CD4-positive, alpha-beta T cell treated with Interleukin-21 for 1 hour (primary cell): ENCODE measurements around the gene SV2B.

Experiments
- DNase-seq: peaks from one replicate; pipeline ENCODE4 v3.0.0-alpha.2; 2020

SV2B gene

GRCh38 chr15:91142106-91142744 lies 42.2 kb downstream of the SV2B start:
- no peak for DNase-seq

DNA sequence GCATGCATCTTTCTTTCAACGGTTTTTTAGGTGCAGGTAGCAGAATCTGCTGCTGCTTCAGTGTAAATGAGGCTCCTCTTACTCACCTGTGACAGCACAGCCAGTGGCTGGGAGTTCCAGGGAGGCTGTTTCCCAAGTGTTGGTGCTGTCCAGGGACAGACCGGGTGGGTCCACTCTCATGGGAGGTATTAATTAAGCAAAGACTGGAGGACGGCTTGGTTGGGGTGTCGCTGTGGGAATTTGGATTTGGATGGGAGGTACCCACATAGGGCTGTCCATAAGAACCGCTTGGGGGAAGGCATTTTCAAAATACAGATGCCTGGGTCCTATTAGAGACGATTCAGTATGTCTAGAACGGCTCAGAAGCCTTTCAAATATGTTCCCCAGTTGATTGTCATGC lies 42.9 kb downstream of the SV2B start:
- no peak for DNase-seq

DNA sequence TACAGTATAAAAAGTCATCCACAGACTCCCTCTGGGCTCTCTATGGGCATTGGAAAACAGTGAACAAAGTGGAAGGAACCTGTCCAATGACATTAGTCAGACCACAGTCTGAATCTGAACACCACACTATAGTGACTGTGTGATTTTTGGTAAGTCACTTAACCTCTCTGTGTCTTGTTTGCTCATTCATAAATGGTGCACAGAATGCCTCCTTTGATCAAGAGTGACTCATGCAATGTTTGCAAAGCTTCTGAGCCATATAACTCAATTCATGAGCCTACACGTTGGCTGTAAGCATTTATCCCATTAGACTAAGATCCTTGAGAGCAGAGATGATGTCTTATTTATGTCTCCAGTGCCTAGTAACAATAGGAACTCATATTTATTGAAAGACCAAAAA lies 46.7 kb downstream of the SV2B start:
- no peak for DNase-seq

DNA sequence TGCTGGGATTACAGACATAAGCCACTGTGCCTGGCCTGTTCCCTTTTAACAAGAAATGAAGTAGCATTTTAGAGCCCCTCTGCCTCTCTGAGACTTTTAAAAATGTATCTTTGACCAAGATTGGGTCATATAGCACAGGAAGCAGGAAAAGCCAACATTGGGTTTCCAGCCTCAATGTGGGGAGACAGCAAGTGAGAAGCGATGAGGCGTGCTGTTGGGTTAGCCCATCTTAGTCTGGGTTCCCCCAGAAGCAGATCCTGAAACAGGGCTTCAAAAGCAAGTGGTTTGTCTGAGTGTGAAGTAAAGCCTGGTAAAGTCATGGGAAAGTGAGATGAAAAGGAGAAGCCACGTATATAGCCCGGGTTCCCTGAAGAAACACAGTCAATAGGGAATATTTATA lies 48.2 kb downstream of the SV2B start:
- no peak for DNase-seq

- DNase-seq = no peak
Observed at GRCh38 chr15:91150502-91151160, 50.6 kb downstream of the SV2B start.

DNA sequence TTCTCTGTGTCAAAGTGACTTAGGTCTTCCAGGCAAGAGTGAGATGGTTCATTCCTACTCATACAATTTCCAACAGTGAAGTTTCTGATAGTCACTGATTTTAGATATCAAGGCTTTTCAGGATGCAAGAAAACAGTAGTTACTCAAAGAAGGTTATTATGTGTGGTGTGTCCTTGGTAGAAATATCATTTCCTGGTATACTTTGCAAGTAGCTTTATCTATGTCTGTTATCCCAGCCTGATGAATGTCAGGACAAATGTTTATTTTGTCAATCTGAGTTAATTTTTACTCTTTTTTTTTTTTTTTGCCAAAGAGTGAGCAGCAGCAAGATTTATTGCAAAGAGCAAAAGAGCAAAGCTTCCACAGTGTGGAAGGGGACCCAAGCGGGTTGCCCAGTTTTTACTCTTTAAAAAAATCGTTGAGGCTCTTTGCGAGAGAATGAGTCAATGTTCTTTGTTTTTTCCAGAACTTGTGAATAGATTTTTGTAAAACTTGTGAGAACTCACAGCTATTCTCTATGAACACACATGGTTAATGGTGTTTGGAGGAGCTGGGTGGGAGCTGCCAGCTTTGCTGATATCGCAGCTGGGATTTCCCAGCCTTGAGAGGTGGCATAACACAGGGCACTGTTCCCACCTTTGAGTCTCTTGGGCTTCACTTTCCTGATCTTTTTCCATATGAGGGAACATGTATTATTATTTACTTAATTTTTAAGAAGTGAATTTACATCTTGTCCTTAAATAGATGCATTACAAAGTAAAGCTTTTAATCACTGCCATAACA lies 51.9 kb downstream of the SV2B start:
- DNase-seq = no peak

DNA sequence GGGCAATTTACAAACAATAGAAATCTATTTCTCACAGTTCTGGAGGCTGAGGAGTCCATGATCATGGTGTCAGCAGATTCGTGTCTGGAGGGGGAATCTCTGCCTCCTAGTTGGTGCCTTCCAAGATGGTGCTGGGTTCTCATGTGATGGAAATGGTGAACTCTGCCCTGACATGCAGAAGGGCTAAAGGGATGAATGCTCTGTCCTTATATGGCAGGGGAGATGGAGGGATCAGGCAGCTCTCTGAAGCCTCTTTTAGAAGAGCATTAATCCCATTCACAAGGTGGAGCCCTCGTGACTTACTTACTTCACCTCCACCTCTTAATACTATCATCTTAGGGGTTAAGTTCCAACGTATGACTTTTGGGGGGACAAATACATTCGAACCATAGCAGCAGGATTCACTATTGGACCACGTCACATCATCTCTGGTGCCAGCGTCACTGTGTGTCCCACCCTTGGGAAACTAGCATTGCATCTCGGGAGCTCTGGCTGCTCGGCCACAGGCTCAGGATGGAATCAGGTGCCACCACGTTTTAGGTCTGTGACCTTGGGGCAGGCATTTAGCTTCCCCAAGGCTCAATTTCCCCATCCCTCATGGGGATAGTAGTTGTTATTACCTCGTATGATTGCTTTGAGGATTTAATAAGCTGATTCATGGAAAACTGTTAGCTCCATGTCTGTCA lies 53.0 kb downstream of the SV2B start:
- no peak for DNase-seq

DNA sequence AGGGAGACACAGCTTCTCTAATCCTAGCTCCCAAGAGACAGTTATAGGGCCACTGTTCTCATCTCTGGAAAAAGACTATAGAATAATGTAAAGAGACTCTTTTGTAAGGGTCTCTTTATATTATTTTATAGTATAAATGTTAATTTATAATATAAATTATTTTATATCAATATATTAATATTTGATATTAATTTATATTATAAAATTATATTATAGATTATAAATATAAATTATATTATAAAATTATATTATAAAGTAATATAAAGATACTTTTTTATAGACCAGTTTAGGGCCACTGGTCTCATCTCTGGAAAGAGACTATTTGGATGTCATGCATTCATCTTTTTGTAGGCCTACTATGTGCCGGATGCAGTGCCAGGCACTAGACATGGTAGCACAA lies 53.9 kb downstream of the SV2B start:
- no peak for DNase-seq

DNA sequence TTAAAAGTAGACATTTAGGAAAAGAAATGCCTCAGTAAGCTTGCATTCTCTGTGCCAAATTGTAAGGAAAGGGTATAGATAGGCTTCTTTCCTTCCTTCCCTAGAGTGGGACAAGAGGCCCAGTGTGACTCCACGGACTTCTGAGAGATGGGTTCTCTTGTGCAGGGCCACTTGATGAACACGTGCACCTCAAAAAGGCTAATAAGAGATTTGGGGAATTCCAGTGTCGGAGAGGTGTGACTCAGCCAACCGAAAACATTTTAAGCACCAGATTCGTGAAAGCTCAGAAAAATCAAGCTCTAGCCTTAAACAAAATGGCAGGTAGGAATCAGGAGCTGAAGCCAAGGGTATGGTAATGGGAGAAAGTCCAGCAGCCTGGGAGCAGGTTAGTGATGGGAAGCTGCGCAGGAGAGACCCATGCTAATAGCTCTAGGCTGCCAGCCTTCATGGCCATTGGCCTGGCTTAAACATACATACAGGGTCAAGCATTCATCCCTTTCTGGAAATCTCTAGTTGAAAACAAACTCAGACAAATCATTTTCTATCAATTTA lies 56.2 kb downstream of the SV2B start:
- DNase-seq = no peak

GRCh38 chr15:91158415-91159394 lies 58.6 kb downstream of the SV2B start:
- no peak for DNase-seq

DNA sequence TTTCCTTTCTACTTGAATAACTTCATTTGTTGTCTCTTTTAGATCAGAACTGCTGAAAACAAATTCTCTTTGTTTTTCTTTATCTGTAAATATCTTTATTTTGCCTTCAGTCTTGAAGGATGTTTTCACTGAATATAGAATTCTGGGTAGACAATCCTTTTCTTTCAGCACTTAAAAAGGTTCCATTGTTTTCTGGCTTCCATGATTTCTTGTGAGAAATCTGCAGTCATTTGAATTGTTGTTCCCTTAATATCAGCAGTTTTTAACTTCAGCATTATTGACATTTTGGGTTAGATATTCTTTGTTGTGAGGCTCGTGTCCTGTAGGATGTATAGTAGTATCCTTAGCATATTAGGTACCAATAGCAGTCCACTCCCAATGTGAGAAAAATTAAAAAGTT lies 65.8 kb downstream of the SV2B start:
- no peak for DNase-seq

GRCh38 chr15:91168457-91168856 lies 68.4 kb downstream of the SV2B start:
- no peak for DNase-seq

- no peak for DNase-seq
Observed at GRCh38 chr15:91171334-91171733, 71.3 kb downstream of the SV2B start.

DNA sequence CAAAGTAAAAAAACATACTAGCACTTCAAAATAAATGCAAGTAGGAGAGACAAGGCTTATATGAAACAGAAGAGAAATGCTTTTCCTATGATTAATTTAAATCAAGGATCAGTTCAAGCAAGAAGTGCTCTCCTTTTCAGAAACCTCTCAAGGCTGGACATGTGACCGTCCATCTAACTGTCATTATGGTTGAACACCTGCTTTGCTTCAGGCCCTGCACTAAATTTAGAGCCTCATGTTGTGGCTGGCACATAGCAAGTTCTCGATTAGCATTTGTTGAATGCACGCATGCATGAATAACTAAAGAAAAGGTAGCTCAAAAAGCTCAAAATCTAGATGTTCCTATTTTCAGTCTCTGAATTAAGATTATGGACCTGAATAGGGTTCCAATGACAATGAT lies 82.0 kb downstream of the SV2B start:
- DNase-seq = no peak

- no peak for DNase-seq
Observed at GRCh38 chr15:91183596-91183995, 83.5 kb downstream of the SV2B start.

DNA sequence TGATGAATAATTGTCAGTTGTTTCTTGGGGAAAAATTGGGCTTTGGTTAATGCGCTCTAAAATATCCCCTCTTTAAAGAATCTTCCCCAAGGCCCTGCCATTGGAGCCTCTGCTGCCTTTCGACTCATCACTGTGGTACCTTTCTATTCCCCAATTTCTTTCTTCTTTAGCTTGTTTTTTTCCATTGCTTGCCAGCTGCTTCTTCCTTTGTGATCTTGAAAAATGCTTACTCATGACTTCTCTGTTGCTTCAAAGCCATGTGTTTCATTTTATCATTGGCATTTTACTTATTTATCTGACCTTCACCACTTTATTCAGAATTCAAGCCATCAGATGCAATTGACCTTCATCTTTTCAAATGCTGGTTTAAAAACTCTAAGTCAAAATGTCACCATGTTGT lies 84.4 kb downstream of the SV2B start:
- DNase-seq = no peak

GRCh38 chr15:91186904-91187656 lies 87.0 kb downstream of the SV2B start:
- DNase-seq = no peak

DNA sequence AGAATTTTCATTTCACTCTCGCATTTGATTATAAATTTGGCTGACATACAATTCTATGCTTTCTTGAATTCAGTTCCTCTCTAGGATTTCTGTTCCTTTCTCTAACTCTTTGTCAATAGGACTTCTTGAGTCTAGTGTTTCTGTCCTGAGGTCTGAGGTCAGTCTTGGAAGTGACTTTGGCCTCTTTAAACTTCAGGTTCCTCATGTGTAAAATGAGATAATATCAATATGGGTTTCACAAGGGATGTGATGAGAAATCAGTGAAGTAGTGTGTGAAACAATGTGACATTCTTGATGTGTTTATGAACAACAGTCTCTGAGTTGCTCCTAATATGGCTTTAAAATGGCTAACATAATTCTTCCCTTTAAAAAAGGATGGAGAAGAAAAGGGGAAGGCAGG lies 92.2 kb downstream of the SV2B start:
- DNase-seq = no peak

DNA sequence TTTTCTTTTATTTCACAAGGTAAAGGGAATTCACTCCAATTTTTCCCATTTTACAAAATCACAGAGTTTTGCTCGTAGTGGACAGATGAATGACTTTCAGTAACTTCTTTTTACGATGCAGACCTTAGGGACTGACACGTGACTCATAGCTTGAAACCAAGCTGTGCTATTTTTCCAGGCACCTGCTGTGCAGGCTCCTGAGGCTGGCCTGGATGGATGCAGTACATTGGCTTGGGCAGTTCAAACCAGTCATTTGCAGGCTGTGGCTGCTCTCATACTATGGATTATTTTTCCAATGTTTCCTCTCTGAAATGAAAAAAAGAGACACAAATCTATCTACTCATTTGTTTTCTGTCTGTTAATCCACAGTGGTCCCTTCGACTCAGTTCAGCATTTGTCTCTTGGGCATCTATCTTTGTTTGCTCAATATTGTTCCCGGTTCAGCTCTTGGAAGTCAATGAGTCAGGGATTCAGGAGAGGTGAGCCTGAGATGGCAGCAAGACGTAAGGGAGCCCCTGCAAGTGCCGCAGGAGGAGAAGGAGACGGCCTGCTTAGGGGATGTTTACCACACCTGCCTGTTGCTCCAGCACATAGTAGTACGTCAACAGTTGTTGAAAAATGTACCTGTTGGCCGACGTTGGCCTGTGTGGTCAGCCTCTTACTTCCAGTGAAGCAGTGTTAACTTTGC lies 92.8 kb downstream of the SV2B start:
- no peak for DNase-seq

DNA sequence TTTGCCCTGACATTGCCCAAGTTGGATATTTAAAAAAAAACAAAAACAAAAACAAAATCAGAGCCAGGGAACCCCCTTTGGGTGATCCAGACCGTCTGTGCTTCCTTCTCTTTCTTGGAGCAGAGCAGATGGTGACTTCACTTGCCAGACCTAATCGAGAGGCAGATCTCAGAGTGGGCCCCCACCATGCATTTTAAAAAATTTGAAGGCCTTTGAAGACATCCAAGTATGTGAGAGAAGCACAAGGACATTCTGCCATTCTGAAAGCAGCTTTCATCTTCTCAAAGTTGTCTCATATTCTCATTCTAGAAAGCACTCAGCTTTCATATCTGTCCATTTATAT lies 93.3 kb downstream of the SV2B start:
- DNase-seq = no peak

DNA sequence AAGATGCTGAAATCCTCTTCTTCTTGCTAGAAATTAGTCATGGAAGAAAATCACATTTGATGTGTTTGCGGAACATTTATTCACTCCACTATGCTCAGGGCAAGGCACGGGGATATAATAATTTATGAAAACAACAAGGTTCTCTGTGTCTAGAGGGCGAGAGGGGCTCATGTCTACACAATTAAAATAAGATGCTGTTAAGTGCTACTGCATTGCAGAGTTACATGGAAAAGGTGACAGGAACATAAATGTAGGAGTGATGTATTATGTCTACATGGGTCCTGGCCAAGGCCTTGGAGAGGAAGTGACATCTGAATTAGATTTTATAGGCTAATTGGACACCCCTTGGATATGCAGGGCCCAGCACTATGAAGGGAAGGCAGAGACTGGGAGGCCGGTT lies 96.1 kb downstream of the SV2B start:
- no peak for DNase-seq
